ENCODE measurements around the gene STAT5B.
"Not testable (repeated sequence)": the region's sequence is repeated elsewhere in the genome, so short reads cannot be mapped to it uniquely, and the experiment has no call there.

DNA sequence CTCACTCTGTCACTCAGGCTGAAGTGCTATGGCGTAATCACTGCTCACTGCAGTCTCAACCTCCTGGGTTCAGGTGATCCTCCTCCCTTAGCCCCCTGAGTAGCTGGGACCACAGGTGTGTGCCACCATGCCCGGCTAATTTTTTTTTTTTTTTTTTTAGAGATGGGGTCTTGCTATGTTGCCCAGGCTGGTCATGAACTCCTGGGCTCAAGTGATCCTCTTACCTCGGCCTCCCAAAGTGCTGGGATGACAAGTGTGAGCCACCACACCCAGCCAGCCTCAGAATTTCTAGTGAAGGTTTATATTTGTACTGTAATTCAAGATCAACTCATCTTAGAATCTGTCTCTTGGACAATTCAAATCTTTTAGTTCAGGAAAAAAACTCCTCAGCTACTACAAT, 32.1 kb downstream of the STAT5B start:
- not testable (repeated sequence) for TF ChIP-seq POLR2A (IDR thresholded peaks at IDR 0.05; ENCODE audit: low read depth, low read length); POLR2AphosphoS5 (IDR thresholded peaks at IDR 0.05; ENCODE audit: low read depth, low read length); TAF1 (IDR thresholded peaks at IDR 0.05; ENCODE audit: borderline replicate concordance, low read depth, low read length)

Data from GM12892 (cell line).